SK-N-SH (cell line): ENCODE measurements around the gene GPSM3. TPM values are rescaled to one million over a fixed set of nuclear protein-coding genes. Genes with fewer than 3 reads are reported as not detected.

Experiments used
- CTCF ChIA-PET: fragments of 300-600, 350-600 bp; formaldehyde crosslinking; extraction: SDS; loops from one replicate; lab custom pipeline; 2021; lab: Yijun Ruan, JAX
- POLR2A ChIA-PET: fragments of 350-600 bp; sonication (Branson Sonifier 250); formaldehyde crosslinking; extraction: SDS; loops from one replicate; lab custom pipeline; 2020; ENCODE audit warnings: antibody characterized with exemption, inconsistent platforms; lab: Yijun Ruan, JAX
- DNase-seq: peaks from one replicate; pipeline ENCODE4 v3.0.0; 2012
- H2AFZ ChIP-seq: fragments of 200-600 bp; sonication (generic); 2 replicates; pipeline ENCODE4 v1.8.1; 2016; ENCODE audit warnings: antibody characterized with exemption, mild to moderate bottlenecking, low read depth
- H3F3A ChIP-seq: fragments of 200-600 bp; sonication (generic); replicated peaks from 2 replicates; pipeline ENCODE3; 2016; ENCODE audit warnings: antibody characterized with exemption, mild to moderate bottlenecking; ENCODE audit not compliant: insufficient read depth
- H3K27ac ChIP-seq, 2 experiments: fragments of 200-500 bp in 1 of 2; fragments of 200-600 bp in 1 of 2; sonication (Bioruptor generic) in 1 of 2; sonication (generic), shearing (Covaris generic) in 1 of 2; 2 replicates each; pipeline versions ENCODE4 v1.5.1 to v1.6.1; 2014 to 2016; ENCODE audit warnings: low read depth in 2 of 2, inconsistent platforms in 1 of 2, low read length in 1 of 2, mild to moderate bottlenecking in 1 of 2, mixed read lengths in 1 of 2
- H3K27me3 ChIP-seq: fragments of 200-600 bp; sonication (generic), shearing (Covaris generic); 2 replicates; pipeline ENCODE4 v1.6.1; 2016; ENCODE audit warnings: mixed run types; ENCODE audit not compliant: insufficient read depth
- H3K36me3 ChIP-seq, 2 experiments: fragments of 200-500 bp in 1 of 2; fragments of 200-600 bp in 1 of 2; sonication (Bioruptor generic) in 1 of 2; sonication (generic) in 1 of 2; replicated peaks in 1 of 2; 2 replicates each; pipeline versions ENCODE3 to v1.5.1; 2014 to 2016; ENCODE audit warnings: low read length in 1 of 2, mild to moderate bottlenecking in 1 of 2; ENCODE audit not compliant: insufficient read depth in 2 of 2, control insufficient read depth in 1 of 2
- H3K4me1 ChIP-seq, 2 experiments: fragments of 200-500 bp in 1 of 2; fragments of 200-600 bp in 1 of 2; sonication (Bioruptor generic) in 1 of 2; sonication (generic), shearing (Covaris generic) in 1 of 2; 2 replicates each; pipeline versions ENCODE4 v1.5.1 to v1.6.1; 2014 to 2016; ENCODE audit warnings: low read depth in 1 of 2, low read length in 1 of 2, mixed run types in 1 of 2; ENCODE audit not compliant: insufficient read depth in 2 of 2, control insufficient read depth in 1 of 2
- H3K4me2 ChIP-seq: fragments of 200-600 bp; sonication (generic), shearing (Covaris generic); 2 replicates; pipeline ENCODE4 v1.6.1; 2017; ENCODE audit warnings: mixed run types
- H3K4me3 ChIP-seq, 2 experiments: fragments of 200-500 bp in 1 of 2; fragments of 200-600 bp in 1 of 2; sonication (Bioruptor generic) in 1 of 2; sonication (generic), shearing (Covaris generic) in 1 of 2; 2 replicates each; pipeline versions ENCODE4 v1.5.1 to v1.8.1; 2014 to 2016; ENCODE audit warnings: low read depth in 2 of 2, inconsistent platforms in 1 of 2, low read length in 1 of 2, mild to moderate bottlenecking in 1 of 2, mixed read lengths in 1 of 2, moderate library complexity in 1 of 2
- H3K79me2 ChIP-seq: fragments of 200-600 bp; sonication (generic); 2 replicates; pipeline ENCODE4 v1.8.1; 2017; ENCODE audit warnings: mild to moderate bottlenecking; ENCODE audit not compliant: insufficient read depth
- H3K9ac ChIP-seq: fragments of 200-600 bp; sonication (generic); 2 replicates; pipeline ENCODE4 v1.6.1; 2017; ENCODE audit warnings: mixed run types
- H3K9me2 ChIP-seq: fragments of 200-600 bp; sonication (generic); 2 replicates; pipeline ENCODE4 v1.6.1; 2017; ENCODE audit warnings: mixed run types
- H3K9me3 ChIP-seq: fragments of 200-600 bp; sonication (generic); 2 replicates; pipeline ENCODE4 v1.6.1; 2017; ENCODE audit warnings: mixed run types, mild to moderate bottlenecking, moderate library complexity
- H4K20me1 ChIP-seq: fragments of 200-600 bp; sonication (generic); 2 replicates; pipeline ENCODE4 v1.6.1; 2017; ENCODE audit warnings: mild to moderate bottlenecking, mixed run types; ENCODE audit not compliant: insufficient read depth
- CTCF ChIP-seq: fragments of 200-600 bp; sonication (generic); IDR thresholded peaks from 2 replicates; pipeline ENCODE4 v1.6.1; 2017; ENCODE audit warnings: antibody characterized with exemption, mild to moderate bottlenecking, moderate library complexity
- ELF1 ChIP-seq: IDR thresholded peaks from 2 replicates; pipeline ENCODE4 v1.4.0; 2012
- FOXJ3 ChIP-seq: sonication (generic); formaldehyde crosslinking; IDR thresholded peaks from 2 replicates; pipeline ENCODE4 v1.5.1; 2020; ENCODE audit warnings: mild to moderate bottlenecking, missing genetic modification reagents
- FOXM1 ChIP-seq: IDR thresholded peaks from 2 replicates; pipeline ENCODE4 v1.4.0; 2012; ENCODE audit warnings: low read depth, mild to moderate bottlenecking
- GABPA ChIP-seq: IDR thresholded peaks from 2 replicates; pipeline ENCODE4 v1.4.0; 2012; ENCODE audit warnings: low read depth, mild to moderate bottlenecking
- GATA2 ChIP-seq: sonication (generic); formaldehyde crosslinking; IDR thresholded peaks from 2 replicates; pipeline ENCODE4 v1.5.0; 2020; ENCODE audit warnings: mild to moderate bottlenecking, missing genetic modification reagents
- JUND ChIP-seq: IDR thresholded peaks from 2 replicates; pipeline ENCODE4 v1.4.0; 2012
- MEF2A ChIP-seq: IDR thresholded peaks from 2 replicates; pipeline ENCODE4 v1.4.0; 2012; ENCODE audit warnings: low read depth, borderline replicate concordance
- MXI1 ChIP-seq: IDR thresholded peaks from 2 replicates; pipeline ENCODE4 v1.6.1; 2012; ENCODE audit warnings: mild to moderate bottlenecking, low read depth, low read length, improper control_type of control experiment
- NFIC ChIP-seq: IDR thresholded peaks from 2 replicates; pipeline ENCODE4 v1.4.0; 2012; ENCODE audit warnings: borderline replicate concordance
- NRF1 ChIP-seq: IDR thresholded peaks from 2 replicates; pipeline ENCODE4 v1.6.1; 2012; ENCODE audit warnings: low read depth, mild to moderate bottlenecking, low read length
- PBX3 ChIP-seq: IDR thresholded peaks from 2 replicates; pipeline ENCODE4; 2012
- TCF12 ChIP-seq: IDR thresholded peaks from 2 replicates; pipeline ENCODE4 v1.4.0; 2012
- TEAD4 ChIP-seq: IDR thresholded peaks from 2 replicates; pipeline ENCODE4 v1.4.0; 2012; ENCODE audit warnings: mild to moderate bottlenecking, borderline replicate concordance; ENCODE audit not compliant: insufficient read depth
- ZBTB33 ChIP-seq: IDR thresholded peaks from 2 replicates; pipeline ENCODE4 v1.4.0; 2012; ENCODE audit warnings: low read depth, borderline replicate concordance
- WGBS: methylation state at CpG from one replicate; pipeline ENCODE4 v1.1.6; 2017; ENCODE audit warnings: low lambda C conversion rate; 5-methylcytosine and 5-hydroxymethylcytosine counted together
- polyA plus RNA-seq, 3 experiments: library from polyadenylated mRNA; depleted of rRNA; stranded (reverse); fragments of >200 nt; gene quantifications; 2 replicates each; pipeline ENCODE4 v1.2.3, GENCODE V29; 2012

Gene GPSM3
- polyA plus RNA-seq, 1 of the 3 experiments (the other 2 are of a cell fraction), result 1.5 TPM

- CTCF ChIA-PET, result no interaction called here
- H3K27ac ChIP-seq, result no peak overlapping the region
- H3K27me3 ChIP-seq, result peaks cover 48% of the 10 kb centered on the region
- WGBS, result 8% methylated on average over 2 of the region's 2 CpGs
- H3K9me3 ChIP-seq, result no peaks in the 10 kb centered on the region
- no peak overlapping the region for H3K9ac ChIP-seq
- DNase-seq, result no peak
- H3K9me2 ChIP-seq, result no peaks in the 10 kb centered on the region
- H4K20me1 ChIP-seq, result no peaks in the 10 kb centered on the region
- POLR2A ChIA-PET, result no interaction called here
- no peak overlapping the region for H3K4me3 ChIP-seq
- H2AFZ ChIP-seq, result no peak overlapping the region
- no peak overlapping the region for H3K4me2 ChIP-seq
- TF ChIP-seq FOXM1, result no peak
- no peak for TF ChIP-seq JUND
- TF ChIP-seq PBX3, result no peak
- no peak for TF ChIP-seq ELF1
- no peak for TF ChIP-seq TEAD4
- no peak for TF ChIP-seq CTCF
- TF ChIP-seq MXI1, result no peak
- no peak for TF ChIP-seq MEF2A
- no peak for TF ChIP-seq NRF1
- TF ChIP-seq GABPA, result no peak
- TF ChIP-seq FOXJ3 (CRISPR knock-in tag), result no peak
- no peak for TF ChIP-seq GATA2 (CRISPR knock-in tag)
- TF ChIP-seq TCF12, result no peak
- no peak for TF ChIP-seq ZBTB33
- TF ChIP-seq NFIC, result no peak
- TF ChIP-seq, all 33 proteins: peak for 0
- Histone ChIP-seq H3K36me3 (no peaks in the 10 kb centered on the region), H3K79me2 (no peaks in the 10 kb centered on the region), H3F3A (no peaks in the 10 kb centered on the region), H3K4me1 (no peaks in the 10 kb centered on the region)
These were observed 32.3 kb upstream of the GPSM3 start for GRCh38 chr6:32224696-32225095.
